HEK293 (cell line): ENCODE results near the gene ZNF541.
A peak's percentile ranks its signal among the peaks of the same experiment; 100 is the strongest.

Experiments
- CTCF ChIA-PET: fragments of 350-600 bp; formaldehyde crosslinking; extraction: SDS; loops from one replicate; lab custom pipeline; 2021; ENCODE audit warnings: antibody characterized with exemption; lab: Yijun Ruan, JAX
- POLR2A ChIA-PET: fragments of 300-600 bp; formaldehyde crosslinking; extraction: SDS; loops from one replicate; lab custom pipeline; 2020; ENCODE audit warnings: antibody characterized with exemption, inconsistent platforms; lab: Yijun Ruan, JAX
- H3K27ac ChIP-seq: fragments of 200-500 bp; sonication (Bioruptor generic); 2 replicates; pipeline ENCODE4 v1.5.1; 2014; ENCODE audit warnings: low read depth, low read length, control low read depth, inconsistent platforms; ENCODE audit errors: extremely low read depth
- H3K36me3 ChIP-seq, 2 experiments: fragments of 200-500 bp in 1 of 2; sonication (Bioruptor generic) in 1 of 2; 1 replicate in 1 of 2; 2 replicates in 1 of 2; pipeline ENCODE4 v1.5.1; 2014 to 2017; ENCODE audit warnings: inconsistent platforms in 2 of 2, low read length in 2 of 2; ENCODE audit not compliant: control insufficient read depth in 2 of 2, insufficient read depth in 1 of 2
- H3K4me1 ChIP-seq: fragments of 200-500 bp; sonication (Bioruptor generic); 2 replicates; pipeline ENCODE4 v1.5.1; 2014; ENCODE audit warnings: mild to moderate bottlenecking, low read length, inconsistent platforms; ENCODE audit not compliant: control insufficient read depth, insufficient read depth
- H3K4me3 ChIP-seq: 2 replicates; pipeline ENCODE4 v1.5.1; 2011; ENCODE audit warnings: low read depth, mild to moderate bottlenecking, control low read depth, low read length, moderate library complexity
- H3K9me3 ChIP-seq: fragments of 200-500 bp; sonication (Bioruptor generic); 2 replicates; pipeline ENCODE4 v1.5.1; 2014; ENCODE audit warnings: low read depth, low read length, inconsistent platforms; ENCODE audit not compliant: control insufficient read depth, insufficient read depth
- BCL11A ChIP-seq: fragments of 450-650 bp; formaldehyde crosslinking; IDR thresholded peaks from 2 replicates; pipeline ENCODE4 v1.5.1; 2016; ENCODE audit warnings: low read depth, missing biosample characterization, missing genetic modification characterization
- HOXC10 ChIP-seq: sonication (generic); formaldehyde crosslinking; IDR thresholded peaks from 2 replicates; pipeline ENCODE4 v1.8.1; 2023; ENCODE audit warnings: mild to moderate bottlenecking, missing genetic modification reagents
- KLF10 ChIP-seq: fragments of 450-650 bp; IDR thresholded peaks from 2 replicates; pipeline ENCODE4 v1.5.1; 2018; ENCODE audit warnings: missing biosample characterization, mild to moderate bottlenecking, missing genetic modification characterization
- RBAK ChIP-seq: fragments of 450-650 bp; formaldehyde crosslinking; IDR thresholded peaks from 2 replicates; pipeline ENCODE4 v1.5.1; 2016; ENCODE audit warnings: missing biosample characterization, missing genetic modification characterization
- SCRT2 ChIP-seq: fragments of 450-650 bp; formaldehyde crosslinking; IDR thresholded peaks from 2 replicates; pipeline ENCODE4 v1.5.1; 2016; ENCODE audit warnings: missing biosample characterization, missing genetic modification characterization
- SP3 ChIP-seq: fragments of 450-650 bp; formaldehyde crosslinking; IDR thresholded peaks from 2 replicates; pipeline ENCODE4 v1.5.1; 2016; ENCODE audit warnings: missing biosample characterization, missing genetic modification characterization
- YY1 ChIP-seq: fragments of 450-650 bp; formaldehyde crosslinking; IDR thresholded peaks from 2 replicates; pipeline ENCODE4 v1.5.1; 2018; ENCODE audit warnings: missing biosample characterization, missing genetic modification characterization
- ZNF114 ChIP-seq: fragments of 450-650 bp; formaldehyde crosslinking; IDR thresholded peaks from 2 replicates; pipeline ENCODE4 v1.5.0; 2017; ENCODE audit warnings: missing biosample characterization, missing genetic modification characterization
- ZNF138 ChIP-seq: fragments of 450-650 bp; formaldehyde crosslinking; IDR thresholded peaks from 2 replicates; pipeline ENCODE4 v1.5.1; 2016; ENCODE audit warnings: missing biosample characterization, missing genetic modification characterization, borderline replicate concordance
- ZNF174 ChIP-seq: fragments of 450-650 bp; formaldehyde crosslinking; IDR thresholded peaks from 2 replicates; pipeline ENCODE4 v1.5.0; 2017; ENCODE audit warnings: missing biosample characterization, mild to moderate bottlenecking, missing genetic modification characterization
- ZNF223 ChIP-seq: fragments of 450-650 bp; formaldehyde crosslinking; IDR thresholded peaks from 2 replicates; pipeline ENCODE4 v1.5.1; 2016; ENCODE audit warnings: missing biosample characterization, missing genetic modification characterization
- ZNF292 ChIP-seq: fragments of 450-650 bp; formaldehyde crosslinking; IDR thresholded peaks from 2 replicates; pipeline ENCODE4 v1.5.1; 2016; ENCODE audit warnings: low read depth, missing biosample characterization, missing genetic modification characterization, borderline replicate concordance
- ZNF335 ChIP-seq: fragments of 450-650 bp; formaldehyde crosslinking; conservative IDR thresholded peaks from 2 replicates; pipeline ENCODE4 v1.5.1; 2016; ENCODE audit warnings: missing biosample characterization, missing genetic modification characterization
- ZNF350 ChIP-seq: fragments of 450-650 bp; formaldehyde crosslinking; IDR thresholded peaks from 2 replicates; pipeline ENCODE4 v1.5.0; 2017; ENCODE audit warnings: missing biosample characterization, mild to moderate bottlenecking, missing genetic modification characterization
- ZNF37A ChIP-seq: fragments of 450-650 bp; IDR thresholded peaks from 2 replicates; pipeline ENCODE4 v1.5.1; 2018; ENCODE audit warnings: missing biosample characterization, missing genetic modification characterization
- ZNF626 ChIP-seq: fragments of 450-650 bp; sonication (Bioruptor Pico); formaldehyde crosslinking; IDR thresholded peaks from 2 replicates; pipeline ENCODE4 v1.5.1; 2018; ENCODE audit warnings: missing biosample characterization, missing genetic modification characterization, inconsistent platforms
- ZNF654 ChIP-seq: fragments of 450-650 bp; formaldehyde crosslinking; IDR thresholded peaks from 2 replicates; pipeline ENCODE4 v1.5.1; 2016; ENCODE audit warnings: low read depth, missing biosample characterization, missing genetic modification characterization
- ZNF660 ChIP-seq: fragments of 450-650 bp; IDR thresholded peaks from 2 replicates; pipeline ENCODE4 v1.5.1; 2018; ENCODE audit warnings: missing biosample characterization, mild to moderate bottlenecking, missing genetic modification characterization
- ZNF843 ChIP-seq: fragments of 450-650 bp; formaldehyde crosslinking; IDR thresholded peaks from 2 replicates; pipeline ENCODE4 v1.5.1; 2016; ENCODE audit warnings: missing biosample characterization, missing genetic modification characterization
- ZSCAN30 ChIP-seq: fragments of 450-650 bp; IDR thresholded peaks from 2 replicates; pipeline ENCODE4 v1.5.1; 2018; ENCODE audit warnings: missing biosample characterization, mild to moderate bottlenecking, missing genetic modification characterization, moderate library complexity
- TF ChIP-seq, protein P1 (sequence below): fragments of 450-650 bp; formaldehyde crosslinking; IDR thresholded peaks from 2 replicates; pipeline ENCODE4 v1.5.0; 2017; ENCODE audit warnings: missing biosample characterization, missing genetic modification characterization, borderline replicate concordance
- TF ChIP-seq, protein P2 (sequence below): fragments of 450-650 bp; formaldehyde crosslinking; IDR thresholded peaks from 2 replicates; pipeline ENCODE4 v1.5.1; 2017; ENCODE audit warnings: missing biosample characterization, missing genetic modification characterization

Gene ZNF541

DNA sequence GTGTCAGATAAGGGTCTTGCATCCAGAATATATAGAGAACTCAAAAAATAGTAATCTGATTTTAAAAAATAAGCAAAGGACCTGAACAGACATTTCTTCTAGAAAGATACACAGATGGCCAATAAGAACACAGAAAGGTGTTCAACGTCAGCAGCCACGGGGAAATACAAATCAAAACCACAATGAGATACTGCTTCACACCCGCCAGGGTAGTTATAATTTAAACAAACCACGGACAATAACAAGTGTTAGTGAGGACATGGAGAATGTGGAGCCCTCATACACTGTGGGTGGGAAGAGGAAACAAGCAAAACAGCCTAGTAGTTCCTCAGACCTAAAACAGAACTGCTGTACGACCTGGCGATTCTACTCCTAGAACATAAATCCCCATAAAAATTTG, 31.4 kb downstream of the ZNF541 start (continued):
- no peak for TF ChIP-seq ZNF292 (tag by site-specific recombination)
- TF ChIP-seq, protein P1, sequence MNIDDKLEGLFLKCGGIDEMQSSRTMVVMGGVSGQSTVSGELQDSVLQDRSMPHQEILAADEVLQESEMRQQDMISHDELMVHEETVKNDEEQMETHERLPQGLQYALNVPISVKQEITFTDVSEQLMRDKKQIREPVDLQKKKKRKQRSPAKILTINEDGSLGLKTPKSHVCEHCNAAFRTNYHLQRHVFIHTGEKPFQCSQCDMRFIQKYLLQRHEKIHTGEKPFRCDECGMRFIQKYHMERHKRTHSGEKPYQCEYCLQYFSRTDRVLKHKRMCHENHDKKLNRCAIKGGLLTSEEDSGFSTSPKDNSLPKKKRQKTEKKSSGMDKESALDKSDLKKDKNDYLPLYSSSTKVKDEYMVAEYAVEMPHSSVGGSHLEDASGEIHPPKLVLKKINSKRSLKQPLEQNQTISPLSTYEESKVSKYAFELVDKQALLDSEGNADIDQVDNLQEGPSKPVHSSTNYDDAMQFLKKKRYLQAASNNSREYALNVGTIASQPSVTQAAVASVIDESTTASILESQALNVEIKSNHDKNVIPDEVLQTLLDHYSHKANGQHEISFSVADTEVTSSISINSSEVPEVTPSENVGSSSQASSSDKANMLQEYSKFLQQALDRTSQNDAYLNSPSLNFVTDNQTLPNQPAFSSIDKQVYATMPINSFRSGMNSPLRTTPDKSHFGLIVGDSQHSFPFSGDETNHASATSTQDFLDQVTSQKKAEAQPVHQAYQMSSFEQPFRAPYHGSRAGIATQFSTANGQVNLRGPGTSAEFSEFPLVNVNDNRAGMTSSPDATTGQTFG (tag by site-specific recombination) = no peak
- TF ChIP-seq ZNF37A (tag by site-specific recombination) = no peak
- no peak for TF ChIP-seq ZNF350 (tag by site-specific recombination)
- TF ChIP-seq RBAK (tag by site-specific recombination) = no peak
- no peak for TF ChIP-seq HOXC10 (CRISPR knock-in tag)
- TF ChIP-seq ZNF223 (tag by site-specific recombination) = no peak

DNA sequence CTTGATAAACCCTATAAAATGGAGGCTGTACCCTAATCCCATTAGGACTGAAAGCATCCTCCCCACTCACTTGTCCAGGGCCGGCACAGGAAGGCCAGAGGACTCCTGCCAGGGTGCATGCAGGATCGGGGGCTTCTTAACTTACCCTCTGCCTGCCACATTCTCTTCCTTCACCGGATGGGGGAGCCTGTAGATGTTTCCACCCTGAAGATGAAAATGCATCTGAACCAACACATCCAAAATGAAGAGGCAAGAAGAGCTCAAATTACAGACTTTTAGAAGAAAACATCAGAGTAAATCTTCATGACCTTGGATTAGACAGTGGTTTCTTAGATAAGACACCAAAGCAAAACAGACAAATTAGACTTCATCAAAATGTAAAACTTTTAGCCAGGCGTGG, 32.2 kb downstream of the ZNF541 start:
- TF ChIP-seq YY1 (tag by site-specific recombination) = no peak
- no peak for TF ChIP-seq ZNF660 (tag by site-specific recombination)
- 0 out of 2 replicates have a peak, but pooled peaks have one; percentile 9 for TF ChIP-seq ZNF654
- TF ChIP-seq SP3 (tag by site-specific recombination) = no peak
- no peak for TF ChIP-seq ZNF626 (tag by site-specific recombination)
- no peak for TF ChIP-seq ZNF174
- TF ChIP-seq ZNF138 (tag by site-specific recombination) = no peak
- TF ChIP-seq ZNF114 (tag by site-specific recombination) = no peak
- TF ChIP-seq ZSCAN30 (tag by site-specific recombination) = no peak
- TF ChIP-seq KLF10 = no peak
- TF ChIP-seq ZNF843 (tag by site-specific recombination) = no peak
- no peak for TF ChIP-seq BCL11A
- peak; percentile 30; the same call in 1 of the 2 replicates for TF ChIP-seq ZNF335
- TF ChIP-seq, protein P2, sequence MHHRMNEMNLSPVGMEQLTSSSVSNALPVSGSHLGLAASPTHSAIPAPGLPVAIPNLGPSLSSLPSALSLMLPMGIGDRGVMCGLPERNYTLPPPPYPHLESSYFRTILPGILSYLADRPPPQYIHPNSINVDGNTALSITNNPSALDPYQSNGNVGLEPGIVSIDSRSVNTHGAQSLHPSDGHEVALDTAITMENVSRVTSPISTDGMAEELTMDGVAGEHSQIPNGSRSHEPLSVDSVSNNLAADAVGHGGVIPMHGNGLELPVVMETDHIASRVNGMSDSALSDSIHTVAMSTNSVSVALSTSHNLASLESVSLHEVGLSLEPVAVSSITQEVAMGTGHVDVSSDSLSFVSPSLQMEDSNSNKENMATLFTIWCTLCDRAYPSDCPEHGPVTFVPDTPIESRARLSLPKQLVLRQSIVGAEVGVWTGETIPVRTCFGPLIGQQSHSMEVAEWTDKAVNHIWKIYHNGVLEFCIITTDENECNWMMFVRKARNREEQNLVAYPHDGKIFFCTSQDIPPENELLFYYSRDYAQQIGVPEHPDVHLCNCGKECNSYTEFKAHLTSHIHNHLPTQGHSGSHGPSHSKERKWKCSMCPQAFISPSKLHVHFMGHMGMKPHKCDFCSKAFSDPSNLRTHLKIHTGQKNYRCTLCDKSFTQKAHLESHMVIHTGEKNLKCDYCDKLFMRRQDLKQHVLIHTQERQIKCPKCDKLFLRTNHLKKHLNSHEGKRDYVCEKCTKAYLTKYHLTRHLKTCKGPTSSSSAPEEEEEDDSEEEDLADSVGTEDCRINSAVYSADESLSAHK (tag by site-specific recombination) = no peak
- TF ChIP-seq, all 188 proteins: peak for 2
- ChIA-PET CTCF (interaction anchor here (0.6 kb wide), 1 partner anchor 16 kb away, joined by 4 read pairs; no protein-coding TSS in a partner anchor), POLR2A (no interaction called here)
- H3K4me1 ChIP-seq = peaks cover 2% of the 10 kb centered on the region; the same call in 1 of the 2 replicates
- no peaks in the 10 kb centered on the region for H3K36me3 ChIP-seq
- no peak overlapping the region for H3K4me3 ChIP-seq
- H3K9me3 ChIP-seq = no peaks in the 10 kb centered on the region
- H3K27ac ChIP-seq = no peak overlapping the region

DNA sequence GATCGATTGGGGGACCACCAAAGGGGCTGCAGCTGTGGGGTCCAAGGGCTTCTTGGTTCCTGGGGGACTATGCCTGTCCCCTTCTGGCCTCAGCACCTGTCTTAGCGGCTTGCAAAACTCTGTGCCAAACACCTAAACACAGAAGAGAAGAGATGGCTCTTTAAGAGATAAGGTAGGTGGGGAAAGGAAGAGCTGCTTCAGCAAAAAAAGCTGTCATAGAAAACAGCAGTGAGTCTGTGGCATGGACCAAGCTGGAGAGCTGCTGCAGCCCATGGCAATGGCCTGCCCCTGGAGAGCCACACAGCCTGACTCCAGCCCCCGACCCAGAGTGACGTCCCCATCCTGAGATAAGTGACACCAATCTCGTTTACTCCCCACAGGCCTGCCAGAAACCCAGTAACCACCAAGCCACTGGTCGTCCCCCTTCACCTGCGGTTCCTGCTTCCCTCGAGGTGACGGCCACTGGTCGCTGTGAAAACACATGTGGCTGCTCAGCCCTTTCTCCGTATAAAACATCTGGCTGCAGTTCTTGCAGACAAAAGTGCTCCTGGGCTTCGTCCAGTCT, 33.1 kb downstream of the ZNF541 start:
- ChIA-PET CTCF (interaction anchor here (0.5 kb wide), 1 partner anchor 37 kb away, joined by 3 read pairs; no protein-coding TSS in a partner anchor), POLR2A (interaction anchor here (0.6 kb wide), 1 partner anchor 11 kb away, joined by 3 read pairs; no protein-coding TSS in a partner anchor)
- H3K4me3 ChIP-seq = no peak overlapping the region
- TF ChIP-seq ZNF350 (tag by site-specific recombination) (no peak), SCRT2 (tag by site-specific recombination) (peak; percentile 26; the same call in 1 of the 2 replicates), ZNF138 (tag by site-specific recombination) (no peak)
- H3K9me3 ChIP-seq = no peaks in the 10 kb centered on the region
- H3K36me3 ChIP-seq = no peaks in the 10 kb centered on the region
- no peak overlapping the region for H3K27ac ChIP-seq
- peaks cover 2% of the 10 kb centered on the region; the same call in 1 of the 2 replicates for H3K4me1 ChIP-seq
